ENCODE results near the gene PLEK. TPM values are rescaled to one million over a fixed set of nuclear protein-coding genes. Genes with fewer than 3 reads are reported as not detected.

Gene PLEK, protein sequence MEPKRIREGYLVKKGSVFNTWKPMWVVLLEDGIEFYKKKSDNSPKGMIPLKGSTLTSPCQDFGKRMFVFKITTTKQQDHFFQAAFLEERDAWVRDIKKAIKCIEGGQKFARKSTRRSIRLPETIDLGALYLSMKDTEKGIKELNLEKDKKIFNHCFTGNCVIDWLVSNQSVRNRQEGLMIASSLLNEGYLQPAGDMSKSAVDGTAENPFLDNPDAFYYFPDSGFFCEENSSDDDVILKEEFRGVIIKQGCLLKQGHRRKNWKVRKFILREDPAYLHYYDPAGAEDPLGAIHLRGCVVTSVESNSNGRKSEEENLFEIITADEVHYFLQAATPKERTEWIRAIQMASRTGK
- 0.01 TPM in 1 of 5 replicates, not detected in the others for total RNA-seq (2022; extraction: Qiagen RNA extraction; ENCODE audit: low read depth)

DNA sequence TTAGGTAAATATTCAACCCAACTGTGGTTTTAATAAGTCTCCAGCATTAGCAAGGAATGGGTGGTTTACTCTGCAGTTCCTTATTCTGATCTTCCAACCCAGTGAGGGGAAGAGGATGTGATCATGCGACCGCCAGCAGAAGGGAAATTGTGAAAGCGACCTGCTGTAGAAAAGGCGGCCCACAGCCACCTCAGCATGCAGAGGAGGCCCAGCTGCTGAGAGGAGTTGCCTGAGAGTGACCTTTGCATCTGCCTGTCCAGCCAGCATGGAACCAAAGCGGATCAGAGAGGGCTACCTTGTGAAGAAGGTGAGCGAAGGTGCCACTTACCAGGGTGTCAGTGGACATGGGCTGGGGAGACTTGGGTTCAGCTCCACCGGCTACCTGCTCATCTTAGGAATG lies at the start of gene PLEK:
Gene PLEK, plus strand, starts transcription at position 196 of the 400 bp plus-strand sequence. Its CDS starts 70 bp downstream, at position 266.

DNA sequence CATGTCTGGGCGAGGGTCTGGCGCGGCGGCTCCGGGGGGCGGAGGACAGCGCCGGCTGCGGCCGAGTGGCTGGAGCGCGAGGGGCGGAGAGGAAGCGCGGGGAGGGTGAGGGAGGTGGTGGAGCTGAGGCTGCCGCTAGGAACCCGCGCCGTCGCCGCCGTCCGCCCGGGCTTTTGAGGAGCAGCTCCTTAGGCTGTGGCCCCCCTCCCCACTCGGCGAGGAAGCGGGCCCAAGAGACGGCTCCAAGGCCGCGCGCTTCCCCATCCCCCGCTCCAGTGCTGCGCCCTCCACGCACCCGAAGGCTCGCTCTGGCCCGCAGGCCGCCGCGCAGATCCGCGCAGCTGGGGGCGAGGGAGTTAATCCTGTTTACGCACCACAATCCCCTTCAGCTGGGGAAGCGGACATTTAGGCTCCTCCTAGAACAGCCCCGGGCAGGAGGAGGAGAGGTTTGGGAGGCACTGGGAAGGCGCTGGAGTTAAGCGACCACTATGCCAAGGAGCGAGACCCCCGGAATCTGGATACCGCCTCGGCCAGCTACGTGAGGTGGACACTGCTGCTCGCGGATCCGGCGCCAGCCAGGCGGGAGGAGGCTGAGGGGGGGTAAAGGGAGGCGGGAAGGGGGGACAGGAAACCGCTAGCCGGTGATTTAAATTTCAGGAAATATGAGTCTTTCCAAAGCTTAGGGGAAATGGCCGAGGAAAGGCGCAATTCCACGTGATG lies 45.5 kb upstream of the PLEK start, which contains the start of gene CNRIP1:
Gene CNRIP1, minus strand, starts transcription at position 552 of the 720 bp plus-strand sequence. Its CDS starts 549 bp downstream, at position 3.

Other genes starting within 250 kb of the PLEK start
- 54.0 to 61.4 TPM (median 55.8 TPM) in 5 replicates for gene PNO1, start 207.4 kb upstream of the PLEK start, total RNA-seq (2022; extraction: Qiagen RNA extraction; ENCODE audit: low read depth)
- gene PPP3R1, start 112.8 kb upstream of the PLEK start, total RNA-seq (2022; extraction: Qiagen RNA extraction; ENCODE audit: low read depth): 57.9 to 89.6 TPM (median 64.3 TPM) in 5 replicates
- 1.8 to 3.1 TPM (median 2.3 TPM) in 5 replicates for gene CNRIP1, start 45.3 kb upstream of the PLEK start, total RNA-seq (2022; extraction: Qiagen RNA extraction; ENCODE audit: low read depth)
- 0.54 to 0.76 TPM (median 0.61 TPM) in 5 replicates for gene FBXO48, start 102.0 kb downstream of the PLEK start, total RNA-seq (2022; extraction: Qiagen RNA extraction; ENCODE audit: low read depth)
- 0.64 to 1.1 TPM (median 0.80 TPM) in 5 replicates for gene APLF, start 102.3 kb downstream of the PLEK start, total RNA-seq (2022; extraction: Qiagen RNA extraction; ENCODE audit: low read depth)